NCI-H1105 (cell line): ENCODE data around the gene DDN.
A peak's percentile ranks its signal among the peaks of the same experiment; 100 is the strongest.

Source experiments
- DNase-seq: peaks from one replicate; lab custom pipeline; 2025; lab: John Stamatoyannopoulos, UW

DDN gene

GRCh38 chr12:49031573-49032161 is 32.5 kb upstream of the DDN start:
- no peak for DNase-seq

- no peak for DNase-seq
Measured at GRCh38 chr12:49030714-49031572, 31.8 kb upstream of the DDN start.

- no peak for DNase-seq
Measured at GRCh38 chr12:49030119-49030518, 30.9 kb upstream of the DDN start.

DNA sequence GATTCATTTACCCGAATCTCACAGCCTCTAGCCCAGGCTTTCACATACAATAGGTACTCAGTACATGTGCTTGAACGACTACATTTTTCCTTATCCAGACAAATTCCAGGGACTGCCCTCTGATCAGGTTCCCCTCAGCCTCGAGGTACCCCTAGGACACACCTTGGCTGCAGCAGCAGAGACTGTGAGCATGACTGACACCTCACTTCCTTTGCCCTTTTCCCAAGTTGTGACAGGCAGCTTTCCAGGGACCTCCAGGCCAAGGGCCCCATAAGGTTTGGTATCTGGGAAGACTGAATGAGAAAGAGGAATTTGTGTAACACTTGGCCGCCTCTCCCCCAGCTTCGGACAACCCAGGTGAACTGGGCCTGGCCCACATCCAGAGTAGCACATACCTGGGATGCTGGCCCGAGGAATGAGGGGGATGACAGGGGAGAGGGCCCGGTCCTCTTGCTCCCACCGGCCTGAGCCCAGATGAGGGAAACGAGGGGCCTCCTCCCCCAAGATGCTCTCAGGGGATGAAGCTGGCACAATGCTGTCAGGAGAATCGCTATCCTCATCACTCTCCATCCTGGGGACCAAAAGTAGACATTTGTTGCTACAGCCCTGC is 29.6 kb upstream of the DDN start:
- no peak for DNase-seq

DNA sequence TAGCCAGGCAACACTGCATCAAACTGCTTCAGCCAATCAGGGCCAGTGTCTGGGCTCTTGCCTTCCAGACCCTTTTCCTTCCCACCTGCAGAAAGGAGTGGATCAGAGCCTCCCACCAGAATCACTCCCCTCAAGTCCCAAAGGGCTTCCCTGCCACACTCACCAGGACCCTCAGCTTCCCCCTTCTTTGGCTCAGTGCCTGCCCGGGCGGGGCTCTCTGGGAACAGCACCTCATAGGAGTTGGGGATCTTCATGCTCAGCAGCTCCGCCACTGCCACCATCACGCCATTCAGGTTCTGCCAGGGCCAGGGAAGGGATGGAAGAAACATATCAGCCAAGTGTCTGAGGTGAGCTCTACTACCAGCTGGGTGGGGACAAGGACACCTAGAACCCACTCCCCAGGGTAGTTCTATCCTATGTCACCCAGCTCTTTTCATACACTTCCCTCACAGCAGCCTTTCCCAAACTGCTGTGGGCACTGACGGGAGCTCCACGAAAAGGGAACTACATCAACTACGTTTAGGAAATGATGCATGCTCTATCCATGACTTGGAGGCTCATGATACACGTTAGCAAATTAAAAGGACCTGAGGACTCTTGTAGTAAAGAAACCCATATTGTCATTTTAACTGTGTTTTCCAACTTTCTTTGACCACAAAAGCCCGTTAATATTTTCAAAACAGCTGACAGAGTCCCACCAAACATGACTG is 28.8 kb upstream of the DDN start:
- no peak for DNase-seq

DNA sequence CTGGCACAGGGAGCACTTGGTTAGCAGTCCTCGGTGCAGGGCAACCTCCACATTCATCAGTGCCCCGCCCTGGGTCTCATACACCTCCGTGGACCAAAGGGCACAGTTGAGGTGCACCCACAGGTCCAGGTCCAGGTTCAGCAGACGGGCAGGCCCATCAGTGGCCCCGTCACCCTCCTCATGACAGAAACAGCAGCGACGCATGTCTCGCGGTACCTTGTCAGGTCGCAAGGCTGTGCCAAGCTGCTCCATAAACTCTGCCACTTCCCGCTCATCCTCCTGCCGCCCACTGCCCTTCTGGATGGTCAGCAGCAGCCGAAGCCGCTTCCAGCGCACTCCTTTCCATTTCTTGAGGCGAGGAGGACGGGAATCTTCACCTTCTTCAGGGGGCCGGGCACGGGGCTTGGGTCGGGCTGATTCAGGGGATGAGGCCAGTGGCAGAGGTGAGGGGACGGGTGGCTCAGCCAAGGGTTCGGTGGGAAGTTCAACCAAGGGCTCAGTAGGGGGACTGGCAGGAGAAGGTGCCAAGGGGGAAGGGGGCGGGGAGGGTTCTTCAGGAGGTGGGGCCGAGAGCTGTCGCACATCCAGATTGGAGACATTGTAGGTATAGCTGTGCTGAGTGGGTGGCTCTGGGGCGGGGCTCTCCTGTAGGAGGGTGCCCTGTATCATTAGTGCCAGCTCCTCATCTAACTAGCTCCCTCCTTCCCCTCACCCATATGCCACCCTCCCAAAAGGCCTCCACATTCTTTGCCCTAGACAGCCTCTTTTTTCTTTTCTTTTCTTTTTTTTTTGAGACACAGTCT is 27.7 kb upstream of the DDN start:
- no peak for DNase-seq

- DNase-seq, result no peak
Measured at GRCh38 chr12:49026101-49026500, 26.9 kb upstream of the DDN start.

- DNase-seq, result no peak
Measured at GRCh38 chr12:49025463-49025862, 26.3 kb upstream of the DDN start.

- no peak for DNase-seq
Measured at GRCh38 chr12:49024543-49024942, 25.4 kb upstream of the DDN start.

GRCh38 chr12:49023812-49024211 is 24.6 kb upstream of the DDN start:
- DNase-seq, result no peak

GRCh38 chr12:49022558-49023178 is 23.5 kb upstream of the DDN start:
- no peak for DNase-seq

GRCh38 chr12:49021292-49021915 is 22.2 kb upstream of the DDN start:
- no peak for DNase-seq

- DNase-seq, result no peak
Measured at GRCh38 chr12:49020441-49020840, 21.3 kb upstream of the DDN start.

DNA sequence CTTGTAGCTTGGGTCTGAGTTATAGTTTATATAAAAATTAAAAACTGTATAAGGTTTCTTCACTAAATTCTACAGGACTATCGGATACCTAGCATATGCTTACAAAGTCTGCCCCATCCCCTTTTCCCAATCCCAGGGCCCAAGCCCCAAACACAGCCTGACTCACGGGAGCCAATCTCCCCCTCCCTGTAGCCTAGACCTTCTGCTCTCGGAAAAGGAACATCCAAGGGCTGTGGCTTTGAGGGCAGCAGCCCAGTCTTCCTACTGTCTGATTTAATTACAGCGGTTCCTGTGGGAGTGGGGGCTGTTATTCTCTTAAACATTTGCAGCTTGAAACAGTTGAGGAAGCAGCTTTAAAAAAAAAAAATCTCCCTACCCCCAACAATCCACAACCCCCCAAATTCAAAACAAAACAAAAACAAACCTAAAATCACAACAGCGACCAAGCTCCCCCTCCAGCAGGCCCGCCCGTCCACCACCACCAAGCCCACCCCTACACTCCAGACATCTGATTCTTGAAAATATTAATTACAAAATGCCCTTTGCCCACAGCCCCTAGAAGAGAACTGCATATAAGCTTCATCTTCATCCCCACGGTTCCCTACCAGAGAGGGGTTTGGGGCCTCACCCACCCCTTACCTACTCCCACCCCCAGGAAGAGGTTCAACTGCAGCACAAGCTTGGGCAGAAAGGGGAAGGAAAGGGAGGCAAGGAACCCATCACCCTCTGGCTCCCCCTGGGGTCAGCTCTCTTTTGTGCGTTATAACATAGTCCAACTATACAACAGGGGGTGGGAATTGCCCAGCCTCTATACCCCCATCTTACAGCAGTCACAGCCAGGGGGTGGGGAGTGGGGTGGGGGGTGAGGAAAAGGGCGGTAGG is 20.5 kb upstream of the DDN start:
- no peak for DNase-seq

DNA sequence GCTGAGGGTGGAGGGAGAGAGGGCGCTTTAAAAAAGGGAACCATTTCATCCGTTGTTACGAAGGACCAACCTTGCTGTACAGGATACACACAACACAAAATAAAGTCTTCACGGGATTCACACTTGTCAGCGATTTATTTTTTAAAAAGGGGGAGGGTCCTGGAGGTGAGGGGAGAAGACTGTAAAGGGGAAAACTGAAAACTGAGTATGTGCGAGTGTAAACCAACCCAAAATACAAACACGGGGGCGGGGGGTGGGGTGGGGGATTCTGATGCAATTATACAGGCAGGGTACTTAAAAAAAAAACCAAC is 19.9 kb upstream of the DDN start:
- DNase-seq, result no peak

- DNase-seq, result peak; percentile 78
Measured at GRCh38 chr12:49018261-49019119, 19.3 kb upstream of the DDN start, which contains the start of gene PRKAG1. PRKAG1 (minus strand) TSS chr12:49018776; CDS start chr12:49018740, 36 bp downstream.

- no peak for DNase-seq
Measured at GRCh38 chr12:49017891-49018260, 18.7 kb upstream of the DDN start.

DNA sequence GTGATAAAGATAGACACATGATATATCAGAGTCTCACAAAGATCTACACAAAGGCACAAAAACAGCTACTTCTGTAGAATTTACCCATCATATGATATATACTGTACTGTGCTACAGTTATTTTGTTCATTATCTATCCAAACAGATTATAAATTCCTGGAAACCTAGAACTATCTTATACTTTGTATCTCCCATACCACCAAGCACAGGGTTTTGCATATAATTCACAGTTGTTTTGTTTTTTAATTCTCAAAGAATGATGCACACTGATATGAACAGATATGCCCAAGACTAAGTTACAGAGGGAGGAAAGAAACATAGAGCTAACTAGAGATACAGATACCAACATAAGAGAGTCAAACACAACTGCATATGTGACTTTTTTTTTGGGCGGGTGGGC is 16.0 kb upstream of the DDN start:
- no peak for DNase-seq

DNA sequence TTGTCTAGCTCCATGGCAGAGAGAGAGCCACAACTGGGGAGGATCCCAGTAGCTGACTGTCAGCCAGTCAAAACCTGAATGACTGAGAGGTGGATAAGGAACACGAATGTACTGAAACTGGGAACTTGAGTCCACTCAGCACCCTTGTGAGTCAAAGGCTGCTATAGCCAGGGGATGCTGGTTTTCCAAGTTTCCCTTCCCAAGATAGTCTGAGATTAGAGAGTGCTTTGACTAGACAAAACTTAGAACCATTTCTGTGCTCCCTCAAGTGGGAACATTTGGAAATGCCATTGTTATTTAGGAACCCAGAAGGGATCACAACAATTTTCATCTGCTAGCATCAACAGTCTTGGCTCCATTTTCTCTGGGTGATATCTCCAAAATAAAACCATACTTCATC is 15.4 kb upstream of the DDN start:
- DNase-seq, result no peak
